GM08714 (cell line): ENCODE results near the gene GATC.

Experiments used
- H3K4me3 ChIP-seq: fragments of 200-500 bp; sonication (Bioruptor generic); 2 replicates; pipeline ENCODE4 v1.5.1; 2014; ENCODE audit warnings: mild to moderate bottlenecking, low read length, inconsistent platforms
- ZNF274 ChIP-seq: IDR thresholded peaks from 2 replicates; pipeline ENCODE4 v1.6.1; 2012; ENCODE audit warnings: mild to moderate bottlenecking, low read depth, low read length

Gene GATC, protein sequence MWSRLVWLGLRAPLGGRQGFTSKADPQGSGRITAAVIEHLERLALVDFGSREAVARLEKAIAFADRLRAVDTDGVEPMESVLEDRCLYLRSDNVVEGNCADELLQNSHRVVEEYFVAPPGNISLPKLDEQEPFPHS

DNA sequence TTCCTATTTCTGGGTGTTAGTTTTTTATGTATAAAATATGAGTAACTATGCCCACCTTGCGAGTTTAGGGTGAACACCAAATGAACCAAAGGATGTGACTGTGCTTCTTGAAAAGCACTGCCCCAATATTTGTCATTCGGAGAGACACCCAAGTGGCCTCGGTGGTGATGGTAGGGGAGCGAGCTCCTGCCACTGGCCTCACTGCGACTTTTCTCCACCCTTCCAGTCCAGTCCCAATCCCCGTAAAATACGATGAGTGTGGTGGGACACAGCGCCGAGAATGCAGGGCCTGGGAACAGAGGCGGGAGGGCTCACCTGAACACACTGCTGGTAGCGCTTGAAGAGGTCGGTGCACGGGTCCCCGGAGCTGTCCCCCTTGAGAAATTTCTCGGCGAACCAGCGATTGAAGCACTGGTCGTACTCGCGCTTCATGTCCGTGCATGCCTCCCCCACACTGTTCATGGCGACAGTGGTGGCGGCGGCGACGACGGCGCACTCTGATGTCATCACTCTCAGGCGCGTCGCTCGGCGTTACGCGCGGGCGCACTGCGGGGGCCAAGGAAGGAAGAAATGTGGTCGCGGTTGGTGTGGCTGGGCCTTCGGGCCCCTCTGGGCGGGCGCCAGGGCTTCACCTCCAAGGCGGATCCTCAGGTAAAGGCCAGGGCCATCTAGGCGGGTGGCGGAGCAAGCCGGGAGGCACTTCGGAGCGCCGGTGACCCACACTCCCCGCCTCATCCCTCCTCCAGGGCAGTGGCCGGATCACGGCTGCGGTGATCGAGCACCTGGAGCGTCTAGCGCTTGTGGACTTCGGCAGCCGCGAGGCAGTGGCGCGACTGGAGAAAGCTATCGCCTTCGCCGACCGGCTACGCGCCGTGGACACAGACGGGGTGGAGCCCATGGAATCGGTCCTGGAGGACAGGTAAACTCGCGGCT is at the start of gene GATC, which contains the start of gene TRIAP1:
TSS of gene GATC (plus strand) at position 534 of the 933 bp plus-strand sequence. CDS start at position 571, 37 bp downstream.
TSS of gene TRIAP1 (minus strand) at position 474 of the 933 bp plus-strand sequence. CDS start at position 462, 12 bp downstream.
- H3K4me3 ChIP-seq, result peak within 1 kb of the TSS; percentile 92
- TF ChIP-seq ZNF274, result no peak

DNA sequence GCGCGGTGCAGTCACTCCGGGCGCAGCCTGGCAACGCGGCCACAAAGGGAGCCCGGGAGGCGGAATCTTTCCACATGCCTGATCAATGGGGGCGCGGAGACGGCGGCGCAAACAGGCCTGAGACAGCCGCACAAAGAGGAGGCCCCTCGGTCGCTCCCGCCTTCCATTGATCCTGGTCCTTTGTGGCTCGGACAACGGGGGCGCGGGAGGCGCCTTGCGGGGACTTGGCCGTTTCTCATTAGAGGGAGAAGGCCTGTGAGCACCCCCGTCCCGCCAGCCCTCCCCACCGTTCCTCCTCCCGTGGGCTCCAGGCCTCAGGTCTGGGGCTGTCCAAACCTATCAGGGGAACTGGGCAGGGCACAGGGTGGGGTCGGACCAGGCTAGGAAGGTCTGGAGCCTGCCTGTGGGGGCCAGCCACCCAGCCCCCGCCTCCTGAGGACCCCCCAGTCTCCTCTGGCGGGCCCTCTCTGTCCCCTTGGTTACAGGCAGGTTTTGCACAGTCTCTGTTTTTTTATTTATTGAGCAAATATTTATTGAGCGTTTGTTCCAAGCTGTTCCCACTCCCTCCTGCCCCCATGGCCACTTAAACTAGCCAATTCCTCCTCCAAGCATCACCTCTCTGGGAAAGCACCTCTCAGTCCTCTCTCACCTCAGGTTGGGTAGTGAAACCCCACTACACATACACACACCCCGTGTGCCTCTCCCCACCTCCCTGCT is 48.3 kb upstream of the GATC start:
- TF ChIP-seq ZNF274, result no peak
- no peak overlapping the region for H3K4me3 ChIP-seq

- H3K4me3 ChIP-seq, result no peak overlapping the region
Measured at GRCh38 chr12:120399531-120399930, 46.7 kb upstream of the GATC start.

DNA sequence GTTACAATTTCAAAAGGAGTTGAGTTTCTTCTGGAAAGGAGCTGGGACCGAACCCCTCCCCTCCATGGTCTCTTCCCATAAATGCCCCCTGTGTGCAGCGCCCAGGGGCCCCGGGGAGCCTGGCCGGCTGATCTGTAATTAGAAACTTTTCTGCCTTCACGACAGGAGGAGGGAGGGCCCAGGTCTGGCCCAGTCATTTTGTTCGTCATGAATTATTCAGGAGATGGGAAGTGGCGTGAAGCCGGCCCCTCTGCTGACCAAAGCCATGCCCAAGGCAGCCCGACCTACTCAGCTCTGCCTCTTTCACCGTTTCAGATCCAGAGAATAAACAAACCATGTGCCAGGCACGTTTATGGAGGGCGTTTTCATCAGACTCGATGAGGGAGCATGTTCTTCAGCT is 44.0 kb upstream of the GATC start:
- H3K4me3 ChIP-seq, result no peak overlapping the region

More at GRCh38 chr12:120399531-120399930, 46.7 kb upstream of the GATC start:
- TF ChIP-seq ZNF274, result no peak

GRCh38 chr12:120403869-120404268 is 42.4 kb upstream of the GATC start:
- no peak for TF ChIP-seq ZNF274
- no peak overlapping the region for H3K4me3 ChIP-seq

More for the DNA sequence above, 44.0 kb upstream of the GATC start:
- no peak for TF ChIP-seq ZNF274

DNA sequence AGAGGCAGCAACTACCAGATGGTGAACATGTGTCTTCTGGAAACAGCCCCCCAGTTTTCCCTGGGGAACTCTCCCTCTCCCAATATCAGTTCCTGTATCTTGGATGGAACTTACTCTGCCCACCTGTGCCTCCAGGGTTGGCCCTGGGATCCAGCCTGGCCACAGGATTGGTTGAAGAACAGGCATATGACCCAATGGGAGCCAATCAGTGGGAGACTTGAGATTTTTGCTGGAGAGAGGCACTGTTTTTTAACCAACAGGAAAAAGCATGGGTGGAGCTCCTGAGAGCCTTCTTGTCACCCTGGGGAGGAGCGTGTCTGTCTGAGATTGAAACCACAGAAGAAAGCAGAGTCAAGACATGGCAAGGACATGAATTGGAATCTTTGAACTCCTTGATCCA is 42.0 kb upstream of the GATC start:
- TF ChIP-seq ZNF274, result no peak
- H3K4me3 ChIP-seq, result no peak overlapping the region

GRCh38 chr12:120406069-120406468 is 40.2 kb upstream of the GATC start:
- H3K4me3 ChIP-seq, result no peak overlapping the region
- TF ChIP-seq ZNF274, result no peak

- H3K4me3 ChIP-seq, result no peak overlapping the region
- no peak for TF ChIP-seq ZNF274
Measured at GRCh38 chr12:120406553-120406952, 39.7 kb upstream of the GATC start.

DNA sequence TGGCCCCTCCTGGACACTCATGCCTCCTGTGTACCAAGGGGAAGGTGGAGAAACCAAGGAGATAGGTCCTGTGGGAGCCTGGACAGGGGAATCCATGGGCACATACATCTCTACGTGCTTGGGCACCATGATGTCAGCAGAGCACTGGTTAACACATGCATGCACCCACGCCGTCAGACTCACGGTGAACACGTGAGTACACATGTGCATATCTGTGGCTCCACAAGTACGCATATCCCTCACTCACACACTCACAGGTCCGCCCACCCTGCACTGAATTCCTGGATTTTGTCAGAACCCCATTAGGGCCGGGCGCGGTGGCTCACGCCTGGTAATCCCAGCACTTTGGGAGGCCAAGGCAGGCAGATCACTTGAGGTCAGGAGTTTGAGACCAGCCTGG is 37.5 kb upstream of the GATC start:
- no peak for TF ChIP-seq ZNF274

DNA sequence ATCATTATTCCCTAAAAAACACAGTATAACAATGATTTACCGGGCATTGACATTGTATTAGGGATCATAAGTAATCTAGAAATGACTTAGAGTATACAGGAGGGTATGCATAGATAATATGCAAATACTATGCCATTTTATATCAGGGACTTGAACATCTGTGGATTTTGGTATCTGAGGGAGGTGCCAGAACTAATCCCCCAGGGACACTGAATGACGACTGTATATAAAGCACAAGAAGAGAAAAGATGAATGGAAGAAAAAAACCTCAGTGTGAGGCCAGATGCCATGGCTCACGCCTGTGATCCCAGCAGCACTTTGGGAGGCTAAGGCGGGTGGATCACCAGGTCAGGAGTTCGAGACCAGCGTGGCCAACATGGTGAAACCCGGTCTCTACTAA is 33.8 kb upstream of the GATC start:
- no peak for TF ChIP-seq ZNF274
- no peak overlapping the region for H3K4me3 ChIP-seq

More for the DNA sequence above, 37.5 kb upstream of the GATC start:
- H3K4me3 ChIP-seq, result no peak overlapping the region

DNA sequence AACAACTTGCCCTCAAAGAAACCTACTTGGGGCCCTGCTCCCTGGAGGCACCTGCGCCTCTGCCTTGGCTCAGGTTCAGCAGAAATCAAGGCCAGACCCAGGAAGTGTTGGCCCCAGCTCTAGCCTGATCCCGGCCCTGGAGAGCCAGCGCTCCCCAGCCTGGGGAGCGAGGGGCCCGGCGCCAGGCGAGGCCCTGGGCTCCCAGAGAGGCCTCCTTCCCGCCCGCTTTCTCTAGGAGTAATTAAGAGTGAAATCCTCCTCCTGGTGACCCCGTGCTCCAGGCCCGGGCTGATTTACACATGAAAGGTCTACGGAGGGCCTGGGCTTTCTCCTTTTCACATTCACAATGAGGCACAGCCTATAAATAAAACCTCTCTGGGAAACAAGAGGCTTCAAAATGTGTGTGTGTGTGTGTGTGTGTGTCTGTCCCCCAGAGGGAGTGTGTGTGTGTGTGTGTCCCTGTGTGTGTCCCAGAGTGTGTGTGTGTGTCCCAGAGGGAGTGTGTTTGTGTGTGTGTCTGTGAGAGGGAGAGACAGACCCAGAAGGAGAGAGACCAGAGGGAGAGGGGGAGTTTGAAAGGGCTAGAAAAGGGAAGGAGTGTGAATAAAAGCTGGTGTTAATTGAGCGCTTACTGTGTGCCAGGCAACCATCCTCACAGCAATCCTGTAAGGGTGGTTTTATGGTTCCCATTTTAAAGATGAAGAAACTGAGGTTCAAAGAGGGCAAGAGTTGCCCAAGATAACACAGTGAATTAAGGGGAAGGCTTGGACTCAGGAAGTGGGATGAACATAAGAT is 32.1 kb upstream of the GATC start:
- TF ChIP-seq ZNF274, result no peak
- no peak overlapping the region for H3K4me3 ChIP-seq

DNA sequence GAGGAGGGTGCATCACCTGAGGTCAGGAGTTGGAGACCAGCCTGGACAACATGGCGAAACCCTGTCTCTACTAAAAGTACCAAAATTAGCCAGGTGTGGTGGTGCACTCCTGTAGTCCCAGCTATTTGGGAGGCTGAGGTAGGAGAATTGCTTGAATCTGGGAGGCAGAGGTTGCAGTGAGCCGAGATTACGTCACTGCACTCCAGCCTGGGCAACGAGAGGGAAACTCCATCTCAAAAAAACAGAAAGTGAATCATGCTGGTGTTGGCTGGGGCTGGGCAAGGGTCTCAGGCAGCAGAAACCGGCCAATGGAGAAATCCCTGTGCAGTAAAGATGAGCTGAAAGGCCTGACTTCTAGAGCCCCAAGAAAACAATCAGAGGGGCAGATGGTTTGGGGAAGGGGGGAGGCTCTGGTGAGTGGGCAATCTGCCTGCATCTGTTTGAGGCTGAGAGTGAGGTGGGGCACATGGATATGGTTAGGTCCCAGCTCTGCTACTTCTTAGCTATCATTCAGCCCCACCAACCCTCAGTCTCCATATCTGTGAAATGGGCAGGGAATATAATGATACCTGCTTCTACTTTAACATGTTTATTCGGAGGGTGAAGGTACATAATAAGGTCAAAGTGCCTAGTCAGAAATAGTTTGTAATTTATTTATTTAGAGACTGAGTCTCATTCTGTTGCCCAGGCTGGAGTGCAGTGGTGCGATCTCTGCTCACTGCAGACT is 29.6 kb upstream of the GATC start:
- H3K4me3 ChIP-seq, result no peak overlapping the region
- TF ChIP-seq ZNF274, result no peak
